22Rv1 (cell line): ENCODE results near the gene CDC14A.

Source experiments
- H3K27ac ChIP-seq: fragments of 450-650 bp; 2 replicates; pipeline ENCODE4 v1.5.1; 2017
- CTCF ChIP-seq: fragments of 450-650 bp; IDR thresholded peaks from 2 replicates; pipeline ENCODE4 v1.5.1; 2017; ENCODE audit warnings: mild to moderate bottlenecking
- ZFX ChIP-seq: fragments of 450-650 bp; IDR thresholded peaks from 2 replicates; pipeline ENCODE4 v1.6.1; 2017; ENCODE audit warnings: antibody characterized with exemption, borderline replicate concordance

CDC14A gene

GRCh38 chr1:100516857-100517256 lies 164.6 kb downstream of the CDC14A start:
- H3K27ac ChIP-seq: peak overlapping the region; percentile 77
- TF ChIP-seq ZFX: no peak
- TF ChIP-seq CTCF: no peak

GRCh38 chr1:100517515-100517914 lies 165.2 kb downstream of the CDC14A start:
- TF ChIP-seq CTCF (no peak), ZFX (no peak)
- peak overlapping the region; percentile 77 for H3K27ac ChIP-seq

GRCh38 chr1:100518023-100518422 lies 165.7 kb downstream of the CDC14A start:
- TF ChIP-seq CTCF: no peak
- TF ChIP-seq ZFX: no peak
- H3K27ac ChIP-seq: peak overlapping the region; percentile 77

GRCh38 chr1:100523038-100523652 lies 170.8 kb downstream of the CDC14A start:
- no peak for TF ChIP-seq ZFX
- TF ChIP-seq CTCF: no peak
- peak overlapping the region; percentile 37; the same call in 1 of the 2 replicates for H3K27ac ChIP-seq

GRCh38 chr1:100524355-100524754 lies 172.0 kb downstream of the CDC14A start:
- TF ChIP-seq CTCF (no peak), ZFX (no peak)

GRCh38 chr1:100526894-100527293 lies 174.6 kb downstream of the CDC14A start:
- TF ChIP-seq ZFX: no peak
- no peak for TF ChIP-seq CTCF
- H3K27ac ChIP-seq: no peak overlapping the region

More at GRCh38 chr1:100524355-100524754, 172.0 kb downstream of the CDC14A start:
- peak overlapping the region; percentile 37 for H3K27ac ChIP-seq

GRCh38 chr1:100528871-100529270 lies 176.6 kb downstream of the CDC14A start:
- H3K27ac ChIP-seq: no peak overlapping the region

More at GRCh38 chr1:100528871-100529270, 176.6 kb downstream of the CDC14A start:
- TF ChIP-seq ZFX (no peak), CTCF (no peak)
